Measurements from ENCODE around the gene CLPSL1. TPM values are rescaled to one million over a fixed set of nuclear protein-coding genes. Genes with fewer than 3 reads are reported as not detected.
A peak's percentile ranks its signal among the peaks of the same experiment; 100 is the strongest.
"Not testable (repeated sequence)": the region's sequence is repeated elsewhere in the genome, so short reads cannot be mapped to it uniquely, and the experiment has no call there.

CLPSL1 gene, protein sequence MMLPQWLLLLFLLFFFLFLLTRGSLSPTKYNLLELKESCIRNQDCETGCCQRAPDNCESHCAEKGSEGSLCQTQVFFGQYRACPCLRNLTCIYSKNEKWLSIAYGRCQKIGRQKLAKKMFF
- total RNA-seq (not detected), total RNA-seq (0 reads per million in 2 donors)

- H3K4me3 Mint-ChIP-seq, result no peak within 1 kb of the TSS
- DNase-seq, result no peak
- peaks cover 51% of the 10 kb centered on the region for H3K27me3 Mint-ChIP-seq
- H3K9me3 ChIP-seq (ENCODE audit: control insufficient read depth, low read length, poor library complexity, severe bottlenecking), result no peaks in the 10 kb centered on the region
- H3K36me3 Mint-ChIP-seq (ENCODE audit: low read depth), result peaks cover 3% of the 10 kb centered on the region
- no peak within 1 kb of the TSS for H3K27ac Mint-ChIP-seq
- ATAC-seq, result no peak
- H3K4me1 Mint-ChIP-seq, result peaks cover 9% of the 10 kb centered on the region
Measured at GRCh38 chr6:35780719-35781118, at the start of gene CLPSL1. CLPSL1 (plus strand) TSS chr6:35781019; CDS start chr6:35781111, 92 bp downstream.

DNA sequence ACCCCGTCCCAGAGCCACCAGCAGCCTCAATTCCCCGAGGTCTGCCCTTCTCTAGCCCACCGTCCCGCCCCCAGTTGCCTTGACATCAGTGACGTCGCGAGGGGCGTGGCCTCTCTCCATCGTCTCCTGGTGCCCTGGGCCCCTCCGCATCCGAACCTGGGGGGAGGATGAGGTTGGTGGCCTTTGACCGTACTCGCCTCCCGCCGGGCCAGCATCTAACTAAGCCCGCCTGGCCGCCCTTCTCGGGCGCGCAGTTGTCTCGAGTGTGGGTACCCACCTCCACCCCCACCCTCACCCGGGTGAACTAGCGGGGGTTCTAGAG lies 49.4 kb upstream of the CLPSL1 start:
- no peaks in the 10 kb centered on the region for H3K9me3 ChIP-seq (ENCODE audit: control insufficient read depth, low read length, poor library complexity, severe bottlenecking)
- H3K4me3 Mint-ChIP-seq, result peak overlapping the region; percentile 91
- H3K36me3 Mint-ChIP-seq (ENCODE audit: low read depth), result no peaks in the 10 kb centered on the region
- peaks cover 57% of the 10 kb centered on the region for H3K4me1 Mint-ChIP-seq
- ATAC-seq, result peak; percentile 55
- H3K27me3 Mint-ChIP-seq, result no peaks in the 10 kb centered on the region
- DNase-seq, result peak; percentile 76 to 85 (median 79)
- H3K27ac Mint-ChIP-seq, result peak overlapping the region; percentile 98

GRCh38 chr6:35731736-35732532 lies 48.9 kb upstream of the CLPSL1 start:
- no peaks in the 10 kb centered on the region for H3K9me3 ChIP-seq (ENCODE audit: control insufficient read depth, low read length, poor library complexity, severe bottlenecking)
- peak; percentile 58 for ATAC-seq
- peak overlapping the region; percentile 91 for H3K4me3 Mint-ChIP-seq
- H3K27ac Mint-ChIP-seq, result peak overlapping the region; percentile 98
- H3K27me3 Mint-ChIP-seq, result no peaks in the 10 kb centered on the region
- H3K4me1 Mint-ChIP-seq, result peaks cover 52% of the 10 kb centered on the region
- no peaks in the 10 kb centered on the region for H3K36me3 Mint-ChIP-seq (ENCODE audit: low read depth)
- DNase-seq, result peak; percentile 83 to 86 (median 84)

GRCh38 chr6:35733633-35734032 lies 47.2 kb upstream of the CLPSL1 start:
- H3K27me3 Mint-ChIP-seq, result no peaks in the 10 kb centered on the region
- ATAC-seq (no peak), DNase-seq (no peak)
- H3K27ac Mint-ChIP-seq, result peak overlapping the region; percentile 67
- H3K4me1 Mint-ChIP-seq, result peaks cover 47% of the 10 kb centered on the region
- H3K36me3 Mint-ChIP-seq (ENCODE audit: low read depth), result no peaks in the 10 kb centered on the region
- no peaks in the 10 kb centered on the region for H3K9me3 ChIP-seq (ENCODE audit: control insufficient read depth, low read length, poor library complexity, severe bottlenecking)
- no peak overlapping the region for H3K4me3 Mint-ChIP-seq

DNA sequence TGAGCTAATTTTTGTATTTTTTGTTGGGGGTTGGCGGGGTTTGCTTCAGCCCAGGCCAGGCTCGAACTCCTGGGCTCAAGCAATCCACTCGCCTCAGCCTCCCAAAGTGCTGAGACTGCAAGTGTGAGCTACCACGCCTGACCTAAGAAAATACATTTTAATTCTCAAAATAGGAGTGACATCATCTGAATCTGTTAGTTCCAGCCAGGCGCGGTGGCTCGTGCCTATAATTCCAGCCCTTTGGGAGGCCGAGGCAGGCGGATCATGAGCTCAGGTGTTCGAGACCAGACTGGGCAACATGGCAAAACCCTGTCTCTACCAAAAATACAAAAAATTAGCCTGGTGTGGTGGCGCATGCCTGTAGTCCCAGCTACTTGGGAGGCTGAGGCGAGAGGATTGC lies 46.5 kb upstream of the CLPSL1 start:
- H3K4me1 Mint-ChIP-seq, result peaks cover 41% of the 10 kb centered on the region
- H3K27me3 Mint-ChIP-seq; H3K9me3 ChIP-seq (ENCODE audit: control insufficient read depth, low read length, poor library complexity, severe bottlenecking); ATAC-seq; DNase-seq; H3K4me3 Mint-ChIP-seq; H3K36me3 Mint-ChIP-seq (ENCODE audit: low read depth): not testable (repeated sequence)
- H3K27ac Mint-ChIP-seq, result peak overlapping the region; percentile 67

DNA sequence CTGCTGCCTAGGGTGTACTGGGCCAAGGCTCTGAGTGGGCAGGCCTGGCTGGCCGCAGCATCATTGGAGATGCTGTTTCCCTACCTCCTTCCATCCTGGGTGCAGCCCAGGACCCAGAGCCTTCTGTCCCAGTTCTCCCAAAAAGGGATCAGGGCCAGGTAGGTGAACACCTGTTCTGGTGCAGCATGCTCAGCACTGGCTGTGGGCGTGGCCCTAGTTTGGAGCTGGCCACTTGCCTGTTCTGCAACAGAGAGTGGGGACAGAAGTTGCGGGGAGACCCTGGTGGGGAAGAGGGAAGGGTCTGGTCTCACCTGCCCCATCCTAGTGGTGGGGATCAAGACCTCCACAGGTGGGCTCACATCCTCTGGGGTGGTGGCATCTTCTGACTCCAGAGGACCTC lies 45.4 kb upstream of the CLPSL1 start:
- H3K4me3 Mint-ChIP-seq, result no peak overlapping the region
- peaks cover 34% of the 10 kb centered on the region for H3K4me1 Mint-ChIP-seq
- no peaks in the 10 kb centered on the region for H3K27me3 Mint-ChIP-seq
- no peak for ATAC-seq
- H3K36me3 Mint-ChIP-seq (ENCODE audit: low read depth), result no peaks in the 10 kb centered on the region
- H3K9me3 ChIP-seq (ENCODE audit: control insufficient read depth, low read length, poor library complexity, severe bottlenecking), result no peaks in the 10 kb centered on the region
- H3K27ac Mint-ChIP-seq, result no peak overlapping the region
- DNase-seq, result no peak

DNA sequence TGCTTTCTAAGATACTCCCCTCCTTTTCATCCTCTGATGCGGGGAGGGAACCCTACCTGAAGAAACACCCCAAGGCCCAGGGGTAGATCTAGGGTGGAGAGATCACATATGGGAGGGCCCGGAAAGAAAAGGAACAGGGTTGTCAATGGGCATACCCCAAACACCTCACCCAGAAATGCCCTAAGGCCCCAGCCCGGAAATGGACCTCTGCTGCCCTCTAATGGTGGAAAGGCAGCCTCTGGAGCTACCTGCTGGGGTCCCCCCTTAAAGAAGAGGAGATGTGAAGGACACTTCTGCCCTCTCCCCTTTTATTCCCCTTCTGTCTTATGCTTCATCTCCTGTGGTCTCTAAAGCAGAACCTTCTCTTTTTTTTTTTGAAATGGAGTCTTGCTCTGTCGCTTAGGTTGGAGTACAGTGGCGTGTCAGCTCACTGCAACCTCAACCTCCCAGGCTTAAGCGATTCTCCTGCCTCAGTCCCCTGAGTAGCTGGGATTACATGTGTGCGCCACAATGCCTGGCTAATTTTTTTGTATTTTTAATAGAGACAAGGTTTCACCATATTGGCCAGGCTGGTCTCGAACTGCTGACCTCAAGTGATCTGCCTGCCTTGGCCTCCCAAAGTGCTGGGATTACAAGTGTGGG lies 44.4 kb upstream of the CLPSL1 start:
- H3K27me3 Mint-ChIP-seq, result no peaks in the 10 kb centered on the region
- no peaks in the 10 kb centered on the region for H3K36me3 Mint-ChIP-seq (ENCODE audit: low read depth)
- no peaks in the 10 kb centered on the region for H3K9me3 ChIP-seq (ENCODE audit: control insufficient read depth, low read length, poor library complexity, severe bottlenecking)
- peak overlapping the region; percentile 83 for H3K27ac Mint-ChIP-seq
- peak; percentile 29 for ATAC-seq
- peaks cover 30% of the 10 kb centered on the region for H3K4me1 Mint-ChIP-seq
- peak; percentile 65 to 85 (median 71) for DNase-seq
- H3K4me3 Mint-ChIP-seq, result no peak overlapping the region

DNA sequence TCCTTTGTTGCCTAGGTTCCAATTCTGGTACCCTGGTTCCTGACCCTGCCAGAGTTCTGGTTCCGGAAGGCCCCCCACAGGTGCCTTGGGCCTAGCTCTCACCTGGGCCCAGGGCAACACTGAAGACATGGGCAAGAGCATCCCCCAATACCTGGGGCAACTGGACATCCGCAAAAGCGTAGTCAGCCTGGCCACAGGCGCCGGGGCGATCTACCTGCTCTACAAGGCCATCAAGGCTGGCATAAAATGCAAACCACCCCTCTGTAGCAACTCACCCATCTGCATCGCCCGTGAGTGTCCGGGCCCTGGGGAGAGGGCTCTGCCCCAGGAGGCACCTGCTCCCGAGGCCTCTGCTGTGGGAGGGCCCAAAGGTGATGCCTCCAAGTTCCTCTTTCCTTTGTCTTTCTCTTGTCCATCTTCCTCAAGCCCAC lies 43.8 kb upstream of the CLPSL1 start, which contains the start of gene ARMC12:
ARMC12 (plus strand) TSS at position 51 of the 431 bp plus-strand sequence; CDS start at position 128, 77 bp downstream.
- no peaks in the 10 kb centered on the region for H3K36me3 Mint-ChIP-seq (ENCODE audit: low read depth)
- DNase-seq (no peak), ATAC-seq (no peak)
- H3K27me3 Mint-ChIP-seq, result no peaks in the 10 kb centered on the region
- peak within 1 kb of the TSS; percentile 77 for H3K4me3 Mint-ChIP-seq
- no peaks in the 10 kb centered on the region for H3K9me3 ChIP-seq (ENCODE audit: control insufficient read depth, low read length, poor library complexity, severe bottlenecking)
- peaks cover 28% of the 10 kb centered on the region for H3K4me1 Mint-ChIP-seq
- peak within 1 kb of the TSS; percentile 83 for H3K27ac Mint-ChIP-seq

- DNase-seq, result no peak
- H3K9me3 ChIP-seq (ENCODE audit: control insufficient read depth, low read length, poor library complexity, severe bottlenecking), result no peaks in the 10 kb centered on the region
- H3K4me3 Mint-ChIP-seq, result peak overlapping the region; percentile 77
- ATAC-seq, result peak; percentile 81
- H3K4me1 Mint-ChIP-seq, result peaks cover 24% of the 10 kb centered on the region
- peak overlapping the region; percentile 83 for H3K27ac Mint-ChIP-seq
- no peaks in the 10 kb centered on the region for H3K27me3 Mint-ChIP-seq
- H3K36me3 Mint-ChIP-seq (ENCODE audit: low read depth), result no peaks in the 10 kb centered on the region
Measured at GRCh38 chr6:35737413-35738211, 43.2 kb upstream of the CLPSL1 start.

DNA sequence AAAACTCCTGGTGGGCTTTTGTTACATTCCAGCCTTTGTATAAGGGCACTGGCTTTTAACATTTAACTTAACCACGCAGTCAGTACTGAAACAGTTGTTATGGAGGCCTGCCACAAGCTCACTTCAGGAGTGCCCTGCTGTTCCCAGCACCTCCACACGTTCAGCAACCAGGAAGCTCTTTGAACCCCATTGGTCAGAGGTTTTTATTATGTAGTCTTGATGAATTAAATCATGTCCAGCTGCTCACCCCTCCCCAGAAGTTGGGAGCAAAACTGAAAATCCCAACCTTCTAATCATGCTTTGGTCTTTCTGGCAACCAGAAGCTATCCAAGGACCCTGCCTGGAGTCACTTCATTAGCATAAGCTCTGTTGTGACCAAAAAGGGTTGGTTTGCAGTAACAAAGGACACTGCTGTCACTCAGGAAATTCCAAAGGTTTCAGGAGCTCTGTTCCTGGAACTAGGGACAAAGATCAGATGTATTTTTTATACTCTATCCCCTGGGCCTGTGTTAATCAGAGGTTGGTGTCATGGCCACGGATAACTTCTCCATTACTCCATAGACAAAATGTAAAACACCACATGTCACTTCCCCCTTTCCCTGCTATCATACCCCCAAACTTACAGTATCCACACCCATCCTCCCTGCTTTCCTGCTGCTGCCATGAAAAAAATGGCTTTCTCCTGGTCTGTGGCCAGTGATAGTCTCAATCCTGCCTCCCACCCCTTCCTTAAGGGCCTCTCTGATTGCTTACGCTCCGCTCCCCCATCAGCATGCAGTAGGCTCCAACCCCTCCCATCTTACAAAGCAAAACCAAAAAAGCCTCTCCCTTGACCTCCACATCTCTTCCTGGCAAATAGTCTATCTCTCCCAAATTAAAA lies 40.9 kb upstream of the CLPSL1 start:
- Mint-ChIP-seq H3K27ac (no peak overlapping the region), H3K4me1 (peaks cover 15% of the 10 kb centered on the region), H3K27me3 (no peaks in the 10 kb centered on the region), H3K4me3 (no peak overlapping the region), H3K36me3 (ENCODE audit: low read depth) (no peaks in the 10 kb centered on the region)
- no peak for ATAC-seq
- H3K9me3 ChIP-seq (ENCODE audit: control insufficient read depth, low read length, poor library complexity, severe bottlenecking), result no peaks in the 10 kb centered on the region
- DNase-seq, result no peak

DNA sequence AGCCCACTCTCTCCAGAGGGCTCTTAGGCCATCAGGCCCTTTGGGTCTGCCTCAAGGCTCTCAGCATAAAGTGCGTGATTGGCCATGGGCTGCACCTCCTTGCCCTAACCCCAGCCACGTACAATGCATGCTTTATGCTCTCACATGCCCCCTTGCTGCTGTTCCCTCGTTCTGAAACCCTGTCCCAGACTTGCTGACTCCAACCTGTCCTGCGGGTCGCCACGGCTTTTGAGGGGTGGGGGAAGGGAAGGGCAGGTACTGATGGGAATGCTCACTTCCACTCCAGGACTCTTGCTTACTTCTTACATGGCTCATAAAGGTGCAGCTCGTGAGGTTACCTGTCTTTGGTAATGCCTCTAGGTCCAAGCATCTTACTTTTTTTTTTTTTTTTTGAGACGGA lies 38.0 kb upstream of the CLPSL1 start:
- Mint-ChIP-seq H3K36me3 (ENCODE audit: low read depth) (no peaks in the 10 kb centered on the region), H3K27ac (no peak overlapping the region), H3K4me3 (no peak overlapping the region), H3K27me3 (peaks cover 6% of the 10 kb centered on the region), H3K4me1 (peaks cover 3% of the 10 kb centered on the region)
- H3K9me3 ChIP-seq (ENCODE audit: control insufficient read depth, low read length, poor library complexity, severe bottlenecking), result no peaks in the 10 kb centered on the region
- DNase-seq (no peak), ATAC-seq (no peak)

- Mint-ChIP-seq H3K36me3 (ENCODE audit: low read depth) (no peaks in the 10 kb centered on the region), H3K27ac (no peak overlapping the region), H3K27me3 (peaks cover 6% of the 10 kb centered on the region), H3K4me1 (no peaks in the 10 kb centered on the region), H3K4me3 (no peak overlapping the region)
- H3K9me3 ChIP-seq (ENCODE audit: control insufficient read depth, low read length, poor library complexity, severe bottlenecking), result no peaks in the 10 kb centered on the region
- DNase-seq (no peak), ATAC-seq (no peak)
Measured at GRCh38 chr6:35745509-35745908, 35.3 kb upstream of the CLPSL1 start.
